GM19193 (cell line): Measurements from ENCODE around the gene NAA25.

ENCODE experiments used
- POLR2A ChIP-seq: IDR thresholded peaks from 4 replicates; pipeline ENCODE4 v1.6.1; 2011; ENCODE audit not compliant: insufficient read depth, insufficient read length; ENCODE audit errors: extremely low read depth

Gene NAA25

GRCh38 chr12:112008918-112009317 is 99.7 kb downstream of the NAA25 start:
- TF ChIP-seq POLR2A: no peak

GRCh38 chr12:112007945-112008344 is 100.6 kb downstream of the NAA25 start:
- no peak for TF ChIP-seq POLR2A

GRCh38 chr12:112005419-112006395 is 102.9 kb downstream of the NAA25 start:
- TF ChIP-seq POLR2A: no peak

GRCh38 chr12:112004041-112004440 is 104.5 kb downstream of the NAA25 start:
- TF ChIP-seq POLR2A: no peak

- no peak for TF ChIP-seq POLR2A
Observed at GRCh38 chr12:112001576-112001975, 107.0 kb downstream of the NAA25 start.

GRCh38 chr12:112000820-112001219 is 107.8 kb downstream of the NAA25 start:
- TF ChIP-seq POLR2A: no peak

- TF ChIP-seq POLR2A: no peak
Observed at GRCh38 chr12:111998015-111998414, 110.6 kb downstream of the NAA25 start.

- no peak for TF ChIP-seq POLR2A
Observed at GRCh38 chr12:111997300-111997699, 111.3 kb downstream of the NAA25 start.

- TF ChIP-seq POLR2A: no peak
Observed at GRCh38 chr12:111995782-111996480, 112.7 kb downstream of the NAA25 start.

GRCh38 chr12:111993292-111994150 is 115.1 kb downstream of the NAA25 start:
- TF ChIP-seq POLR2A: no peak

GRCh38 chr12:111992464-111992863 is 116.1 kb downstream of the NAA25 start:
- TF ChIP-seq POLR2A: no peak

GRCh38 chr12:111991946-111992345 is 116.6 kb downstream of the NAA25 start:
- TF ChIP-seq POLR2A: no peak

- no peak for TF ChIP-seq POLR2A
Observed at GRCh38 chr12:111991535-111991934, 117.0 kb downstream of the NAA25 start.

GRCh38 chr12:111984820-111985219 is 123.8 kb downstream of the NAA25 start:
- TF ChIP-seq POLR2A: no peak

- no peak for TF ChIP-seq POLR2A
Observed at GRCh38 chr12:111981987-111982386, 126.6 kb downstream of the NAA25 start.
